Vagina (tissue), 2 donors: ENCODE data around the gene SPATA25.

Experiments
- POLR2A ChIP-seq, 2 donors: fragments of 450-650 bp; IDR thresholded peaks; one replicate each; pipeline ENCODE4 v1.6.1; 2017; ENCODE audit warnings: antibody characterized with exemption in 2 of 2, mild to moderate bottlenecking in 2 of 2, moderate library complexity in 2 of 2
- POLR2AphosphoS5 ChIP-seq, 2 donors: sonication (generic); formaldehyde crosslinking; IDR thresholded peaks; one replicate each; pipeline ENCODE4 v1.9.0; 2017; ENCODE audit warnings: antibody characterized with exemption in 2 of 2, mild to moderate bottlenecking in 2 of 2, low read depth in 1 of 2; ENCODE audit not compliant: insufficient read depth in 1 of 2

DNA sequence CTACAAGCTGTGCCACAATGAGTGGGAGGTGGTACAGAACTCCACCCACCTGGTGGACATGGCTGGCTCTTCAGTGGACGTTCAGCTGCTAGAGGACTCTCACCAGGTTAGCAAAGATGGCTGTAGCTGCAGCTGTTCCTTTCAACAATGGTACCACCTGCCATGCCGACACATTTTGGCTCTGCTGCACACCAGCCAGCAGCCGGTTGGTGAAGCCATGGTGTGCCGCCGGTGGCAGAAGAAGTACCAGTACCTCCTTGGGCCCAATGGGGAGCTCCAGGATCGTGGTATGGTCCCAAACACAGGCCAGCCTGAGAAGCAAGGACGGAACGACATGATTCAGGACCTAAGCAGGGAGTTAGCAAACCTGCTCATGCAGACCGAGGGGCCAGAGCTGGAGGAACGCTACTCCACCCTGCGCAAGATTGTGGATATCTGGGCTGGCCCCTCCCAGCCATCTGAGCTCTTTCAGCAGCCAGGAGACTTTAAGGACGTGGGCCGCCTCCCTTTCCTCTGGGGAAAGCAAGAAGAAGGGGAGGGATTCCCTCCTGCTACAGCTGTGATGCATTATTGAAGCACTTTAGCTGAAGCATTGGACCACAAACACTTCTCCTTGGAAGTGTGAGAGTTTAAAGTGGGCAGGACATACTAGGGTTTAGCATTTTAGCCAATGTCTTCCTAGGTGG lies 9.2 kb downstream of the SPATA25 start:
- TF ChIP-seq POLR2A (IDR thresholded peaks at IDR 0.05) = no peak
- no peak for TF ChIP-seq POLR2AphosphoS5 (IDR thresholded peaks at IDR 0.05; ENCODE audit: insufficient read depth in 1 of 2, low read depth in 1 of 2)
